Loucy (cell line): ENCODE results near the gene CASKIN2.

Experiments
- H2AFZ ChIP-seq: fragments of 200-600 bp; sonication (generic); 2 replicates; pipeline ENCODE4 v1.6.0; 2016; ENCODE audit warnings: antibody characterized with exemption, mild to moderate bottlenecking, low read length, moderate library complexity
- H3F3A ChIP-seq: fragments of 200-600 bp; 2 replicates; pipeline ENCODE4 v1.6.0; 2016; ENCODE audit warnings: antibody characterized with exemption, low read depth, mild to moderate bottlenecking
- H3K27me3 ChIP-seq: fragments of 200-600 bp; sonication (generic); 2 replicates; pipeline ENCODE4 v1.6.1; 2014; ENCODE audit warnings: low read length, mild to moderate bottlenecking; ENCODE audit not compliant: insufficient read depth, poor library complexity, severe bottlenecking
- H3K36me3 ChIP-seq: fragments of 200-600 bp; sonication (generic); 2 replicates; pipeline ENCODE4 v1.6.1; 2016; ENCODE audit warnings: low read length; ENCODE audit not compliant: insufficient read depth
- H3K4me1 ChIP-seq: fragments of 200-600 bp; sonication (generic); 2 replicates; pipeline ENCODE4 v1.5.1; 2014; ENCODE audit warnings: low read length, mild to moderate bottlenecking; ENCODE audit not compliant: insufficient read depth, poor library complexity, severe bottlenecking
- H3K4me2 ChIP-seq: fragments of 200-600 bp; sonication (generic); 2 replicates; pipeline ENCODE4 v1.6.0; 2014; ENCODE audit warnings: antibody characterized with exemption, low read length, low read depth, mild to moderate bottlenecking; ENCODE audit not compliant: poor library complexity, severe bottlenecking
- H3K4me3 ChIP-seq: fragments of 200-600 bp; sonication (generic); 2 replicates; pipeline ENCODE4 v1.5.1; 2014; ENCODE audit warnings: low read length, mild to moderate bottlenecking, mixed read lengths; ENCODE audit not compliant: poor library complexity, severe bottlenecking
- H3K79me2 ChIP-seq: fragments of 200-600 bp; sonication (generic); 2 replicates; pipeline ENCODE4 v1.6.1; 2014; ENCODE audit warnings: low read length; ENCODE audit not compliant: insufficient read depth
- H3K9ac ChIP-seq: fragments of 200-600 bp; sonication (generic); 2 replicates; pipeline ENCODE4 v1.6.0; 2014; ENCODE audit warnings: mild to moderate bottlenecking, low read depth, low read length, moderate library complexity; ENCODE audit not compliant: poor library complexity, severe bottlenecking
- H3K9me2 ChIP-seq: fragments of 200-600 bp; sonication (generic); replicated peaks from 2 replicates; pipeline ENCODE4 v1.6.1; 2016; ENCODE audit warnings: low read depth, low read length, mixed read lengths
- H3K9me3 ChIP-seq: fragments of 200-600 bp; sonication (generic); 2 replicates; pipeline ENCODE4 v1.6.1; 2014; ENCODE audit warnings: mild to moderate bottlenecking, antibody characterized with exemption, low read length, low read depth; ENCODE audit not compliant: insufficient read depth
- H4K20me1 ChIP-seq: fragments of 200-600 bp; sonication (generic); 2 replicates; pipeline ENCODE4 v1.6.0; 2014; ENCODE audit warnings: antibody characterized with exemption, low read length, mild to moderate bottlenecking; ENCODE audit not compliant: insufficient read depth, poor library complexity, severe bottlenecking
- EZH2phosphoT487 ChIP-seq: fragments of 200-600 bp; IDR thresholded peaks from 2 replicates; pipeline ENCODE4 v1.6.1; 2018; ENCODE audit warnings: antibody characterized with exemption, mild to moderate bottlenecking, moderate library complexity, borderline replicate concordance
- TF ChIP-seq, protein P1 (sequence below): fragments of 200-600 bp; sonication (generic); conservative IDR thresholded peaks from 2 replicates; pipeline ENCODE4 v1.5.1; 2014; ENCODE audit warnings: mild to moderate bottlenecking, antibody characterized with exemption, low read length

Gene CASKIN2

DNA sequence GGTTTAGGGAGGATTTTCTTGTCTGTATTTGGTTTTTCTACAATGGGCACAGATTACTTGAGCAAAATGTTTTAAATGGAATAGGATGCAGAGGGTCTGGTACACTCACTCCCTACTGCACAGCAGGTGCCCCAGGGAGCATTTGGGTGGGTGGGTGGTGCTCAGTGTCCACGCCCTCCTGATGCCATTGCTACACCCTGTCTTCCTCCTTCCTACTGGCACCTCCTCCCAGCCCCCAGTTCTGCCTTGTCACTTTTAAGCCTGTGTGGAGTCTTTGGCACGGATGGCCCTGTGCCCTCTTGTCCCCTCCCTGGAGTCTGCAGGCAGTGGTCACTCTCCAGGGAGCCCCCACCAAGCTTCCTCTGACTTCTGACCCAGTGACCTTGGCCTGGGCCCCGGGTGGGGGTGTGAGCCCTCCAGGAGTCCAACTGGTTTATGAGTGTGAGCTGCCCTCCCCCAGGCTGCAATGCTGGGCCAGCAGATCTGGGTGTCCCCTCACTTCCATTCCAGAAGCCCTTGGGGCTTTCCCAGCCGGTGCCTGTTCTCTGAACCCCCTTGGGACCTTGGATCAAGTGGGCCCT is 25.7 kb upstream of the CASKIN2 start:
- Histone ChIP-seq H4K20me1 (no peaks in the 10 kb centered on the region), H2AFZ (no peak overlapping the region), H3K36me3 (no peaks in the 10 kb centered on the region), H3K9me2 (no peaks in the 10 kb centered on the region), H3K9ac (no peak overlapping the region), H3F3A (no peaks in the 10 kb centered on the region), H3K27me3 (no peaks in the 10 kb centered on the region), H3K4me2 (no peak overlapping the region), H3K4me3 (no peak overlapping the region), H3K4me1 (no peaks in the 10 kb centered on the region), H3K9me3 (no peaks in the 10 kb centered on the region), H3K79me2 (no peaks in the 10 kb centered on the region)
- TF ChIP-seq, protein P1, sequence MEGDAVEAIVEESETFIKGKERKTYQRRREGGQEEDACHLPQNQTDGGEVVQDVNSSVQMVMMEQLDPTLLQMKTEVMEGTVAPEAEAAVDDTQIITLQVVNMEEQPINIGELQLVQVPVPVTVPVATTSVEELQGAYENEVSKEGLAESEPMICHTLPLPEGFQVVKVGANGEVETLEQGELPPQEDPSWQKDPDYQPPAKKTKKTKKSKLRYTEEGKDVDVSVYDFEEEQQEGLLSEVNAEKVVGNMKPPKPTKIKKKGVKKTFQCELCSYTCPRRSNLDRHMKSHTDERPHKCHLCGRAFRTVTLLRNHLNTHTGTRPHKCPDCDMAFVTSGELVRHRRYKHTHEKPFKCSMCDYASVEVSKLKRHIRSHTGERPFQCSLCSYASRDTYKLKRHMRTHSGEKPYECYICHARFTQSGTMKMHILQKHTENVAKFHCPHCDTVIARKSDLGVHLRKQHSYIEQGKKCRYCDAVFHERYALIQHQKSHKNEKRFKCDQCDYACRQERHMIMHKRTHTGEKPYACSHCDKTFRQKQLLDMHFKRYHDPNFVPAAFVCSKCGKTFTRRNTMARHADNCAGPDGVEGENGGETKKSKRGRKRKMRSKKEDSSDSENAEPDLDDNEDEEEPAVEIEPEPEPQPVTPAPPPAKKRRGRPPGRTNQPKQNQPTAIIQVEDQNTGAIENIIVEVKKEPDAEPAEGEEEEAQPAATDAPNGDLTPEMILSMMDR = no peak
- TF ChIP-seq EZH2phosphoT487 = no peak

GRCh38 chr17:75539967-75540729 is 24.8 kb upstream of the CASKIN2 start:
- Histone ChIP-seq H3K9ac (no peak overlapping the region), H3K9me2 (no peaks in the 10 kb centered on the region), H3K4me2 (no peak overlapping the region), H3K4me3 (no peak overlapping the region), H3K4me1 (no peaks in the 10 kb centered on the region), H3F3A (no peaks in the 10 kb centered on the region), H3K79me2 (no peaks in the 10 kb centered on the region), H3K36me3 (no peaks in the 10 kb centered on the region), H2AFZ (no peak overlapping the region), H3K9me3 (no peaks in the 10 kb centered on the region), H3K27me3 (no peaks in the 10 kb centered on the region), H4K20me1 (no peaks in the 10 kb centered on the region)
- TF ChIP-seq EZH2phosphoT487 = no peak
- TF ChIP-seq, protein P1 = no peak

- no peaks in the 10 kb centered on the region for H3K27me3 ChIP-seq
- H3K79me2 ChIP-seq = no peaks in the 10 kb centered on the region
- TF ChIP-seq EZH2phosphoT487 = no peak
- TF ChIP-seq, protein P1 = no peak
Measured at GRCh38 chr17:75536366-75536765, 21.0 kb upstream of the CASKIN2 start.

More at GRCh38 chr17:75536366-75536765, 21.0 kb upstream of the CASKIN2 start:
- Histone ChIP-seq H3K9me3 (no peaks in the 10 kb centered on the region), H3K4me3 (no peak overlapping the region), H3F3A (no peaks in the 10 kb centered on the region), H3K9ac (no peak overlapping the region), H3K4me1 (no peaks in the 10 kb centered on the region), H3K9me2 (no peaks in the 10 kb centered on the region), H4K20me1 (no peaks in the 10 kb centered on the region), H3K36me3 (no peaks in the 10 kb centered on the region), H3K4me2 (no peak overlapping the region), H2AFZ (no peak overlapping the region)
